PFSK-1 (cell line): ENCODE data around the gene RAPGEF5.

Experiments used
- FOXP2 ChIP-seq: optimal IDR thresholded peaks from 2 replicates; pipeline ENCODE3; 2011; ENCODE audit warnings: borderline replicate concordance, control low read depth, inconsistent platforms; ENCODE audit not compliant: insufficient read depth; ENCODE audit errors: extremely low read length, extremely low read depth
- POLR2AphosphoS5 ChIP-seq: IDR thresholded peaks from 2 replicates; pipeline ENCODE4 v1.6.1; 2012; ENCODE audit warnings: low read depth, mild to moderate bottlenecking, control low read depth, low read length, moderate library complexity
- REST ChIP-seq, 2 experiments: IDR thresholded peaks; 2 replicates each; pipeline versions ENCODE4 v1.6.1 to v1.8.0; 2011 to 2012; ENCODE audit warnings: low read depth in 2 of 2, low read length in 2 of 2, control low read depth in 1 of 2, inconsistent platforms in 1 of 2, mild to moderate bottlenecking in 1 of 2, moderate library complexity in 1 of 2; ENCODE audit not compliant: insufficient read depth in 1 of 2
- SIN3A ChIP-seq: IDR thresholded peaks from 2 replicates; pipeline ENCODE4 v1.6.1; 2012; ENCODE audit warnings: mild to moderate bottlenecking, low read length, moderate library complexity, borderline replicate concordance; ENCODE audit not compliant: insufficient read depth
- TAF1 ChIP-seq: IDR thresholded peaks from 2 replicates; pipeline ENCODE4 v1.6.1; 2012; ENCODE audit warnings: low read length, control low read depth, borderline replicate concordance; ENCODE audit not compliant: insufficient read depth

The RAPGEF5 gene

GRCh38 chr7:22230238-22230637, 126.7 kb downstream of the RAPGEF5 start:
- TF ChIP-seq TAF1 (no peak), POLR2AphosphoS5 (no peak), SIN3A (no peak), REST (IDR thresholded peaks at IDR 0.05; ENCODE audit: insufficient read depth in 1 of 2, low read depth in 2 of 2, low read length in 2 of 2) (no peak), FOXP2 (no peak)

- TF ChIP-seq TAF1, result no peak
- TF ChIP-seq FOXP2, result no peak
- TF ChIP-seq SIN3A, result no peak
- no peak for TF ChIP-seq POLR2AphosphoS5
- TF ChIP-seq REST (IDR thresholded peaks at IDR 0.05; ENCODE audit: insufficient read depth in 1 of 2, low read depth in 2 of 2, low read length in 2 of 2), result no peak
These were observed 127.8 kb downstream of the RAPGEF5 start for GRCh38 chr7:22229148-22229547.

- TF ChIP-seq FOXP2 (no peak), TAF1 (no peak), SIN3A (no peak), POLR2AphosphoS5 (no peak), REST (IDR thresholded peaks at IDR 0.05; ENCODE audit: insufficient read depth in 1 of 2, low read depth in 2 of 2, low read length in 2 of 2) (no peak)
These were observed 133.1 kb downstream of the RAPGEF5 start for GRCh38 chr7:22223807-22224206.

GRCh38 chr7:22220941-22221340, 136.0 kb downstream of the RAPGEF5 start:
- no peak for TF ChIP-seq FOXP2
- no peak for TF ChIP-seq REST (IDR thresholded peaks at IDR 0.05; ENCODE audit: insufficient read depth in 1 of 2, low read depth in 2 of 2, low read length in 2 of 2)
- TF ChIP-seq POLR2AphosphoS5, result no peak
- TF ChIP-seq SIN3A, result no peak
- no peak for TF ChIP-seq TAF1

- TF ChIP-seq REST (IDR thresholded peaks at IDR 0.05; ENCODE audit: insufficient read depth in 1 of 2, low read depth in 2 of 2, low read length in 2 of 2) (no peak), TAF1 (no peak), SIN3A (no peak), FOXP2 (no peak), POLR2AphosphoS5 (no peak)
These were observed 137.0 kb downstream of the RAPGEF5 start for GRCh38 chr7:22219739-22220493.
